OCI-LY7 (cell line): ENCODE data around the gene ZNF816. TPM values are rescaled to one million over a fixed set of nuclear protein-coding genes. Genes with fewer than 3 reads are reported as not detected.

Source experiments
- BruUV-seq: library from RNA; stranded (reverse); fragments of 400-500 nt; replicated peaks from 2 replicates; lab custom pipeline; 2021; lab: Mats Ljungman, UMichigan
- CTCF ChIA-PET: fragments of 300-600 bp; sonication (Branson Sonifier 250); formaldehyde crosslinking; loops from one replicate; lab custom pipeline; 2022; ENCODE audit warnings: antibody characterized with exemption; ENCODE audit not compliant: unreplicated experiment; lab: Charles Lee
- POLR2A ChIA-PET: fragments of 300-600 bp; sonication (Branson Sonifier 250); formaldehyde crosslinking; loops from one replicate; lab custom pipeline; 2022; ENCODE audit warnings: antibody characterized with exemption; lab: Charles Lee
- DNase-seq: peaks from one replicate; pipeline ENCODE4 v3.0.0-alpha.2; 2015; ENCODE audit warnings: low spot score
- H2AFZ ChIP-seq: fragments of 200-600 bp; sonication (generic), shearing (Covaris generic); 2 replicates; pipeline ENCODE4 v1.6.1; 2014; ENCODE audit warnings: mild to moderate bottlenecking, antibody characterized with exemption, low read length, moderate library complexity
- H3K27ac ChIP-seq: fragments of 200-600 bp; sonication (generic); 2 replicates; pipeline ENCODE4 v1.5.1; 2014; ENCODE audit warnings: mixed run types, low read depth, mild to moderate bottlenecking, moderate library complexity, low read length, inconsistent platforms; ENCODE audit not compliant: poor library complexity, severe bottlenecking
- H3K36me3 ChIP-seq: fragments of 200-600 bp; sonication (generic); 2 replicates; pipeline ENCODE4 v1.6.1; 2014; ENCODE audit warnings: mild to moderate bottlenecking, antibody characterized with exemption, low read length, moderate library complexity, mixed read lengths; ENCODE audit not compliant: insufficient read depth
- H3K4me1 ChIP-seq: fragments of 200-600 bp; sonication (generic); 2 replicates; pipeline ENCODE4 v1.5.1; 2014; ENCODE audit warnings: mild to moderate bottlenecking, low read length; ENCODE audit not compliant: insufficient read depth, poor library complexity, severe bottlenecking
- H3K4me2 ChIP-seq: fragments of 200-600 bp; sonication (generic); 2 replicates; pipeline ENCODE4 v1.6.1; 2014; ENCODE audit warnings: mild to moderate bottlenecking, low read length
- H3K4me3 ChIP-seq: fragments of 200-600 bp; sonication (generic); 2 replicates; pipeline ENCODE4 v1.5.1; 2014; ENCODE audit warnings: mild to moderate bottlenecking, low read depth, low read length; ENCODE audit not compliant: poor library complexity, severe bottlenecking
- H3K79me2 ChIP-seq: fragments of 200-600 bp; sonication (generic); 2 replicates; pipeline ENCODE4 v1.6.1; 2016; ENCODE audit warnings: low read depth, mild to moderate bottlenecking, low read length, moderate library complexity, mixed read lengths; ENCODE audit not compliant: insufficient read depth
- H3K9me2 ChIP-seq: fragments of 200-600 bp; sonication (generic); 2 replicates; pipeline ENCODE4 v1.6.1; 2016; ENCODE audit warnings: mild to moderate bottlenecking, low read length, mixed read lengths; ENCODE audit not compliant: insufficient read depth
- H3K9me3 ChIP-seq: fragments of 200-600 bp; sonication (generic); 2 replicates; pipeline ENCODE4 v1.6.1; 2014; ENCODE audit warnings: mild to moderate bottlenecking, mixed run types, low read length, mixed read lengths
- H4K20me1 ChIP-seq: fragments of 200-600 bp; sonication (generic); 2 replicates; pipeline ENCODE4 v1.6.1; 2014; ENCODE audit warnings: mild to moderate bottlenecking, antibody characterized with exemption, low read length, moderate library complexity, mixed read lengths; ENCODE audit not compliant: insufficient read depth
- CTCF ChIP-seq: fragments of 200-600 bp; sonication (generic); conservative IDR thresholded peaks from 2 replicates; pipeline ENCODE4 v1.5.1; 2014; ENCODE audit warnings: mild to moderate bottlenecking, antibody characterized with exemption, low read length, moderate library complexity, mixed read lengths
- EZH2phosphoT487 ChIP-seq: fragments of 200-600 bp; sonication (generic); IDR thresholded peaks from 2 replicates; pipeline ENCODE4 v1.6.1; 2018; ENCODE audit warnings: low read depth, borderline replicate concordance, mild to moderate bottlenecking, mixed run types, antibody characterized with exemption, low read length, moderate library complexity, mixed read lengths
- intact Hi-C: fragments of 100-400 bp; cut with micrococcal nuclease; formaldehyde crosslinking; loops from one replicate; pipeline ENCODE4 v1.10.0; 2022; ENCODE audit not compliant: unreplicated experiment
- total RNA-seq, 2 experiments: library from RNA; depleted of rRNA in 1 of 2; stranded (reverse); fragments of >200 nt in 1 of 2; shearing (Covaris generic) in 1 of 2; gene quantifications; 2 replicates each; pipeline ENCODE4 v1.2.3, GENCODE V29; 2014 to 2022

Gene ZNF816
- total RNA-seq, 2 experiments from 2014 or later, result 8.6 to 8.8 TPM

DNA sequence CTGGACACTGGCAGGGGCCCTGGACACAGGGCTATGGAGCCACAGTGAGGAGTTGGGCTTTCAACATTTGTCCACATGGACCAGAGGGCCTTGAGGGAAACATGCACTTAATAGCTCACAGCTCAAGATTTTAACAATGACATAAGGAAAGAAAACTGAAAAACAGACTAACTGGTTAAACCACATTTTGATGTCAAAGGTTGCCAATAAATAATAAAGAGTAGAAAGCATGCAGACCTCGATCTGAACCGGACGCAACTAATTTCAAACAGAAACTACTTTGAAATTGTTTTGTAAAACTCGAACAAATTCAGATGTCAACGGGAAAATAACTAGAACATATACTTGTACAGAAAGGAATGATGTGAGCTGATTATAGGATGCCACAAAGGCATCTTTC lies 23.9 kb downstream of the ZNF816 start:
- BruUV-seq, result no TSS peak
- 0 out of 2 replicates have a peak overlapping the region, but pooled peaks have one; percentile 12 for H3K4me2 ChIP-seq
- peaks cover 24% of the 10 kb centered on the region; the same call in 1 of the 2 replicates for H3K79me2 ChIP-seq
- intact Hi-C loops, result no loop called here
- H3K4me3 ChIP-seq, result no peak overlapping the region
- peaks cover 8% of the 10 kb centered on the region for H3K4me1 ChIP-seq
- no peak for DNase-seq
- no peaks in the 10 kb centered on the region for H3K9me3 ChIP-seq
- H3K27ac ChIP-seq, result no peak overlapping the region
- no peaks in the 10 kb centered on the region for H4K20me1 ChIP-seq
- ChIA-PET CTCF (no interaction called here), POLR2A (no interaction called here)
- TF ChIP-seq CTCF (no peak), EZH2phosphoT487 (no peak)
- no peak overlapping the region for H2AFZ ChIP-seq
- H3K9me2 ChIP-seq, result no peaks in the 10 kb centered on the region
- peaks cover 25% of the 10 kb centered on the region for H3K36me3 ChIP-seq

DNA sequence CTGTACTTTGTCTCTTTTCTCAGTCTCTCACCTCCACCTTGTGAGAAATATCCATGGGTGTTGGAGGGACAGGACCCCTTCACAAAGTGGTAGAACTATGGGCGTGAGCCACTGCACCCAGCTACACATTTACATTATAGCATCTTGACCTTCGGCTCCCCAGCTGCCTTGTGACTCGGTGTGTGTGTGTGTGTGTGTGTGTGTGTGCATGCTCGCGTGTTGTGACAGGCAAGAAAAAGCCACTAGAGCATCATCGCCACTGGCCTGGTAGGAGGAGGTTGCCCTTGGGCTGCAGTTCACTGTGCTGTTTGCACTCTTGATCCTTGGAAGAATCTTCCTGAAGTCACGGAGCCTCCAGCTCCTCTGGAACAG lies 25.7 kb downstream of the ZNF816 start:
- Histone ChIP-seq H3K4me2 (no peak overlapping the region), H4K20me1 (no peaks in the 10 kb centered on the region), H2AFZ (no peak overlapping the region), H3K36me3 (peaks cover 25% of the 10 kb centered on the region), H3K27ac (no peak overlapping the region), H3K4me1 (peaks cover 5% of the 10 kb centered on the region), H3K4me3 (no peak overlapping the region), H3K9me2 (no peaks in the 10 kb centered on the region), H3K79me2 (peaks cover 21% of the 10 kb centered on the region; the same call in 1 of the 2 replicates), H3K9me3 (no peaks in the 10 kb centered on the region)
- DNase-seq, result no peak
- no TSS peak for BruUV-seq
- no peak for TF ChIP-seq EZH2phosphoT487
- TF ChIP-seq CTCF, result no peak
- ChIA-PET CTCF (no interaction called here), POLR2A (no interaction called here)
- intact Hi-C loops, result no loop called here

- no TSS peak for BruUV-seq
- Histone ChIP-seq H4K20me1 (no peaks in the 10 kb centered on the region), H3K9me3 (no peaks in the 10 kb centered on the region), H3K36me3 (peaks cover 25% of the 10 kb centered on the region), H3K27ac (no peak overlapping the region), H3K4me3 (no peak overlapping the region), H3K4me2 (no peak overlapping the region), H3K79me2 (peaks cover 15% of the 10 kb centered on the region; the same call in 1 of the 2 replicates), H3K4me1 (peaks cover 3% of the 10 kb centered on the region), H2AFZ (no peak overlapping the region), H3K9me2 (no peaks in the 10 kb centered on the region)
- intact Hi-C loops, result no loop called here
- POLR2A ChIA-PET, result no interaction called here
- TF ChIP-seq EZH2phosphoT487 (no peak), CTCF (no peak)
- CTCF ChIA-PET, result no interaction called here
- no peak for DNase-seq
These were observed 26.3 kb downstream of the ZNF816 start for GRCh38 chr19:52936151-52936953.
